ENCODE results near the gene CDH4.

Gene CDH4

GRCh38 chr20:61615806-61616205 lies 363.7 kb downstream of the CDH4 start:
- POLR2A ChIA-PET, result no interaction called here
- DNase-seq (ENCODE audit: extremely low spot score), result no peak
- no peak for TF ChIP-seq CTCF (IDR thresholded peaks at IDR 0.05; ENCODE audit: control extremely low read depth, extremely low read depth, low read depth, missing control alignments)
- CTCF ChIA-PET, result interaction anchor here (1.6 kb wide), 1 partner anchor 13 kb away, joined by 3 read pairs; no protein-coding TSS in a partner anchor

GRCh38 chr20:61619751-61620150 lies 367.7 kb downstream of the CDH4 start:
- CTCF ChIA-PET, result no interaction called here

GRCh38 chr20:61620174-61620573 lies 368.1 kb downstream of the CDH4 start:
- POLR2A ChIA-PET, result no interaction called here
- TF ChIP-seq CTCF (IDR thresholded peaks at IDR 0.05; ENCODE audit: control extremely low read depth, extremely low read depth, low read depth, missing control alignments), result no peak

More at GRCh38 chr20:61619751-61620150, 367.7 kb downstream of the CDH4 start:
- TF ChIP-seq CTCF (IDR thresholded peaks at IDR 0.05; ENCODE audit: control extremely low read depth, extremely low read depth, low read depth, missing control alignments), result no peak
- DNase-seq (ENCODE audit: extremely low spot score), result no peak
- POLR2A ChIA-PET, result no interaction called here

GRCh38 chr20:61621035-61621730 lies 369.1 kb downstream of the CDH4 start:
- ChIA-PET POLR2A (no interaction called here), CTCF (no interaction called here)
- TF ChIP-seq CTCF (IDR thresholded peaks at IDR 0.05; ENCODE audit: control extremely low read depth, extremely low read depth, low read depth, missing control alignments), result no peak
- no peak for DNase-seq (ENCODE audit: extremely low spot score)

More at GRCh38 chr20:61620174-61620573, 368.1 kb downstream of the CDH4 start:
- CTCF ChIA-PET, result no interaction called here
- no peak for DNase-seq (ENCODE audit: extremely low spot score)

- POLR2A ChIA-PET, result no interaction called here
- no peak for TF ChIP-seq CTCF (IDR thresholded peaks at IDR 0.05; ENCODE audit: control extremely low read depth, extremely low read depth, low read depth, missing control alignments)
- CTCF ChIA-PET, result no interaction called here
- DNase-seq (ENCODE audit: extremely low spot score), result no peak
Observed at GRCh38 chr20:61621852-61622251, 369.8 kb downstream of the CDH4 start.

- ChIA-PET CTCF (no interaction called here), POLR2A (no interaction called here)
- TF ChIP-seq CTCF (IDR thresholded peaks at IDR 0.05; ENCODE audit: control extremely low read depth, extremely low read depth, low read depth, missing control alignments), result no peak
- no peak for DNase-seq (ENCODE audit: extremely low spot score)
Observed at GRCh38 chr20:61623451-61623850, 371.4 kb downstream of the CDH4 start.
